ENCODE results near the gene SLC16A4.

GRCh38 chr1:110350360-110350759 lies 40.5 kb downstream of the SLC16A4 start:
- TF ChIP-seq CTCF (conservative IDR thresholded peaks at IDR 0.05) (no peak), ZFX (IDR thresholded peaks at IDR 0.05) (no peak)

Measured in C4-2B (cell line).